Measurements from ENCODE around the gene OR6K3. TPM values are rescaled to one million over a fixed set of nuclear protein-coding genes. Genes with fewer than 3 reads are reported as not detected.

Gene OR6K3
- total and polyA plus RNA-seq, 2 of the 8 experiments (the other 6 are each of a cell fraction or from before 2014, with no cell fraction given): not detected

Other genes starting within 250 kb of the OR6K3 start
- gene OR10R2, start 248.5 kb downstream of the OR6K3 start, total RNA-seq (2021; fragmentation: NEBNext Ultra II Directional; extraction: Animal tissue kit (Norgen Biotek cat#: 25700)): not detected in 2 replicates
- gene OR10R2, start 248.5 kb downstream of the OR6K3 start, polyA plus RNA-seq (2011; rRNA removed): not detected in 2 replicates
- gene OR6Y1, start 166.3 kb downstream of the OR6K3 start, total RNA-seq (2021; fragmentation: NEBNext Ultra II Directional; extraction: Animal tissue kit (Norgen Biotek cat#: 25700)): 0.07 TPM in 1 of 2 replicates, not detected in the other
- not detected in 2 replicates for gene OR6Y1, start 166.3 kb downstream of the OR6K3 start, polyA plus RNA-seq (2011; rRNA removed)
- gene OR6P1, start 150.1 kb downstream of the OR6K3 start, total RNA-seq (2021; fragmentation: NEBNext Ultra II Directional; extraction: Animal tissue kit (Norgen Biotek cat#: 25700)): not detected in 2 replicates
- gene OR6P1, start 150.1 kb downstream of the OR6K3 start, polyA plus RNA-seq (2011; rRNA removed): not detected in 2 replicates
- gene OR10X1, start 140.8 kb downstream of the OR6K3 start, total RNA-seq (2021; fragmentation: NEBNext Ultra II Directional; extraction: Animal tissue kit (Norgen Biotek cat#: 25700)): not detected in 2 replicates
- not detected in 2 replicates for gene OR10X1, start 140.8 kb downstream of the OR6K3 start, polyA plus RNA-seq (2011; rRNA removed)
- gene OR10Z1, start 115.5 kb downstream of the OR6K3 start, total RNA-seq (2021; fragmentation: NEBNext Ultra II Directional; extraction: Animal tissue kit (Norgen Biotek cat#: 25700)): not detected in 2 replicates
- not detected in 2 replicates for gene OR10Z1, start 115.5 kb downstream of the OR6K3 start, polyA plus RNA-seq (2011; rRNA removed)
- not detected in 2 replicates for gene SPTA1, start 34.0 kb downstream of the OR6K3 start, total RNA-seq (2021; fragmentation: NEBNext Ultra II Directional; extraction: Animal tissue kit (Norgen Biotek cat#: 25700))
- not detected in 2 replicates for gene SPTA1, start 34.0 kb downstream of the OR6K3 start, polyA plus RNA-seq (2011; rRNA removed)
- not detected in 2 replicates for gene OR6K2, start 20.1 kb downstream of the OR6K3 start, total RNA-seq (2021; fragmentation: NEBNext Ultra II Directional; extraction: Animal tissue kit (Norgen Biotek cat#: 25700))
- not detected in 2 replicates for gene OR6K2, start 20.1 kb downstream of the OR6K3 start, polyA plus RNA-seq (2011; rRNA removed)
- gene OR6K6, start 34.0 kb upstream of the OR6K3 start, total RNA-seq (2021; fragmentation: NEBNext Ultra II Directional; extraction: Animal tissue kit (Norgen Biotek cat#: 25700)): not detected in 2 replicates
- not detected in 2 replicates for gene OR6K6, start 34.0 kb upstream of the OR6K3 start, polyA plus RNA-seq (2011; rRNA removed)
- gene OR6N1, start 51.5 kb upstream of the OR6K3 start, total RNA-seq (2021; fragmentation: NEBNext Ultra II Directional; extraction: Animal tissue kit (Norgen Biotek cat#: 25700)): not detected in 2 replicates
- not detected in 2 replicates for gene OR6N1, start 51.5 kb upstream of the OR6K3 start, polyA plus RNA-seq (2011; rRNA removed)
- gene OR6N2, start 60.5 kb upstream of the OR6K3 start, total RNA-seq (2021; fragmentation: NEBNext Ultra II Directional; extraction: Animal tissue kit (Norgen Biotek cat#: 25700)): not detected in 2 replicates
- gene OR6N2, start 60.5 kb upstream of the OR6K3 start, polyA plus RNA-seq (2011; rRNA removed): not detected in 2 replicates
- not detected in 2 replicates for gene MNDA, start 110.6 kb upstream of the OR6K3 start, total RNA-seq (2021; fragmentation: NEBNext Ultra II Directional; extraction: Animal tissue kit (Norgen Biotek cat#: 25700))
- not detected in 2 replicates for gene MNDA, start 110.6 kb upstream of the OR6K3 start, polyA plus RNA-seq (2011; rRNA removed)
- gene PYHIN1, start 210.8 kb upstream of the OR6K3 start, total RNA-seq (2021; fragmentation: NEBNext Ultra II Directional; extraction: Animal tissue kit (Norgen Biotek cat#: 25700)): not detected in 2 replicates
- not detected in 2 replicates for gene PYHIN1, start 210.8 kb upstream of the OR6K3 start, polyA plus RNA-seq (2011; rRNA removed)